ENCODE results near the gene RYK.
"Not testable (repeated sequence)": the region's sequence is repeated elsewhere in the genome, so short reads cannot be mapped to it uniquely, and the experiment has no call there.

The RYK gene

GRCh38 chr3:134214239-134214638, 36.4 kb downstream of the RYK start:
- DNase-seq, result no peak

- peak; percentile 84 for DNase-seq
These were observed 37.5 kb downstream of the RYK start for GRCh38 chr3:134212967-134213665.

- DNase-seq, result no peak
These were observed 38.9 kb downstream of the RYK start for GRCh38 chr3:134211797-134212196.

GRCh38 chr3:134205451-134205850, 45.2 kb downstream of the RYK start:
- DNase-seq, result no peak

- no peak for DNase-seq
These were observed 49.2 kb downstream of the RYK start for GRCh38 chr3:134201201-134202130.

- DNase-seq, result not testable (repeated sequence)
These were observed 50.8 kb downstream of the RYK start for GRCh38 chr3:134199880-134200279.

- DNase-seq, result no peak
These were observed 51.4 kb downstream of the RYK start for GRCh38 chr3:134199240-134199639.

GRCh38 chr3:134198414-134198813, 52.2 kb downstream of the RYK start:
- DNase-seq, result no peak

- no peak for DNase-seq
These were observed 52.9 kb downstream of the RYK start for GRCh38 chr3:134197681-134198261.

GRCh38 chr3:134194247-134194646, 56.4 kb downstream of the RYK start:
- DNase-seq, result no peak

GRCh38 chr3:134190250-134190649, 60.4 kb downstream of the RYK start:
- DNase-seq, result no peak

- DNase-seq, result no peak
These were observed 60.8 kb downstream of the RYK start for GRCh38 chr3:134189849-134190248.

GRCh38 chr3:134186391-134186790, 64.3 kb downstream of the RYK start:
- DNase-seq, result no peak

- DNase-seq, result no peak
These were observed 69.9 kb downstream of the RYK start for GRCh38 chr3:134180761-134181160.

- no peak for DNase-seq
These were observed 71.2 kb downstream of the RYK start for GRCh38 chr3:134179508-134179907.

- no peak for DNase-seq
These were observed 87.6 kb downstream of the RYK start for GRCh38 chr3:134163096-134163495.

GRCh38 chr3:134161898-134162615, 88.6 kb downstream of the RYK start:
- DNase-seq, result no peak

GRCh38 chr3:134155446-134155845, 95.2 kb downstream of the RYK start:
- DNase-seq, result no peak

GRCh38 chr3:134153761-134154160, 96.9 kb downstream of the RYK start:
- no peak for DNase-seq

- no peak for DNase-seq
These were observed 100.2 kb downstream of the RYK start for GRCh38 chr3:134150476-134150875.

GRCh38 chr3:134149286-134149685, 101.4 kb downstream of the RYK start:
- no peak for DNase-seq

- DNase-seq, result no peak
These were observed 102.1 kb downstream of the RYK start for GRCh38 chr3:134148534-134148933.

GRCh38 chr3:134147411-134147810, 103.2 kb downstream of the RYK start:
- no peak for DNase-seq
